Thoracic aorta (tissue), 2 donors: Measurements from ENCODE around the gene TMEM260. TPM values are rescaled to one million over a fixed set of nuclear protein-coding genes. Genes with fewer than 3 reads are reported as not detected.

Experiments
- ATAC-seq: fragments of 150-250 bp; one replicate; pipeline ENCODE4 v1.8.0; 2017; ENCODE audit warnings: low read depth; ENCODE audit not compliant: insufficient number of reproducible peaks, low FRiP score
- DNase-seq: peaks from one replicate; pipeline ENCODE4 v3.0.0-alpha.2; 2020; ENCODE audit warnings: low spot score
- H3K27ac ChIP-seq, 2 donors: fragments of 200-600 bp; sonication (generic); 1 replicate in 1 of 2; 2 replicates in 1 of 2; pipeline ENCODE4 v1.5.1; 2016; ENCODE audit warnings: mild to moderate bottlenecking in 2 of 2, moderate library complexity in 2 of 2
- H3K27me3 ChIP-seq: fragments of 200-600 bp; sonication (generic); replicated peaks from 2 replicates; pipeline ENCODE4 v1.6.0; 2016; ENCODE audit warnings: mild to moderate bottlenecking; ENCODE audit not compliant: insufficient read depth
- H3K36me3 ChIP-seq: fragments of 200-600 bp; sonication (generic); one replicate; pipeline ENCODE4 v1.5.1; 2016
- H3K4me1 ChIP-seq, 2 donors: fragments of 200-600 bp; sonication (generic); 1 replicate in 1 of 2; 2 replicates in 1 of 2; pipeline versions ENCODE4 v1.5.1 to v1.6.0; 2016; ENCODE audit warnings: low read depth in 2 of 2, mild to moderate bottlenecking in 1 of 2; ENCODE audit not compliant: control insufficient read depth in 1 of 2
- H3K4me3 ChIP-seq: fragments of 200-600 bp; sonication (generic); 2 replicates; pipeline ENCODE4 v1.5.1; 2016; ENCODE audit warnings: mild to moderate bottlenecking
- H3K9me3 ChIP-seq: fragments of 200-600 bp; sonication (generic); 2 replicates; pipeline ENCODE4 v1.5.1; 2016
- CTCF ChIP-seq: fragments of 200-600 bp; sonication (generic); IDR thresholded peaks from one replicate; pipeline ENCODE4 v1.5.1; 2019; ENCODE audit warnings: antibody characterized with exemption
- total RNA-seq, 2 donors: library from RNA; depleted of rRNA; stranded (reverse); fragments of >200 nt; gene quantifications; one replicate each; pipeline versions ENCODE4 v1.1.0 to v1.2.3, GENCODE V29; 2016

TMEM260 gene
- total RNA-seq, 2 donors from 2014 or later: 39.9 to 44.7 TPM

GRCh38 chr14:56549721-56550120, 29.9 kb upstream of the TMEM260 start:
- H3K27ac ChIP-seq: no peak overlapping the region
- no peaks in the 10 kb centered on the region for H3K9me3 ChIP-seq
- H3K27me3 ChIP-seq: no peaks in the 10 kb centered on the region
- no peak for DNase-seq
- no peaks in the 10 kb centered on the region for H3K36me3 ChIP-seq
- H3K4me1 ChIP-seq: no peaks in the 10 kb centered on the region
- TF ChIP-seq CTCF: no peak
- no peak for ATAC-seq
- no peak overlapping the region for H3K4me3 ChIP-seq

GRCh38 chr14:56552615-56553014, 27.0 kb upstream of the TMEM260 start:
- no peaks in the 10 kb centered on the region for H3K36me3 ChIP-seq
- H3K27ac ChIP-seq: no peak overlapping the region
- no peak for ATAC-seq
- H3K4me1 ChIP-seq: no peaks in the 10 kb centered on the region
- H3K27me3 ChIP-seq: no peaks in the 10 kb centered on the region
- no peak overlapping the region for H3K4me3 ChIP-seq
- TF ChIP-seq CTCF: no peak
- no peaks in the 10 kb centered on the region for H3K9me3 ChIP-seq
- DNase-seq: no peak

GRCh38 chr14:56554301-56554700, 25.3 kb upstream of the TMEM260 start:
- Histone ChIP-seq H3K4me1 (no peaks in the 10 kb centered on the region), H3K36me3 (no peaks in the 10 kb centered on the region), H3K27me3 (no peaks in the 10 kb centered on the region), H3K4me3 (no peak overlapping the region), H3K27ac (no peak overlapping the region), H3K9me3 (no peaks in the 10 kb centered on the region)
- no peak for ATAC-seq
- TF ChIP-seq CTCF: no peak
- no peak for DNase-seq

GRCh38 chr14:56555921-56556570, 23.6 kb upstream of the TMEM260 start:
- H3K9me3 ChIP-seq: no peaks in the 10 kb centered on the region
- no peak for DNase-seq

GRCh38 chr14:56559182-56559581, 20.4 kb upstream of the TMEM260 start:
- H3K4me3 ChIP-seq: no peak overlapping the region
- no peaks in the 10 kb centered on the region for H3K27me3 ChIP-seq
- TF ChIP-seq CTCF: no peak
- H3K9me3 ChIP-seq: no peaks in the 10 kb centered on the region
- no peaks in the 10 kb centered on the region for H3K36me3 ChIP-seq
- no peak for DNase-seq
- H3K4me1 ChIP-seq: no peaks in the 10 kb centered on the region
- ATAC-seq: no peak
- no peak overlapping the region for H3K27ac ChIP-seq

More at GRCh38 chr14:56555921-56556570, 23.6 kb upstream of the TMEM260 start:
- Histone ChIP-seq H3K27me3 (no peaks in the 10 kb centered on the region), H3K36me3 (no peaks in the 10 kb centered on the region), H3K27ac (no peak overlapping the region), H3K4me1 (no peaks in the 10 kb centered on the region), H3K4me3 (no peak overlapping the region)
- TF ChIP-seq CTCF: no peak
- ATAC-seq: no peak
